ENCODE data around the gene PLEKHA7. TPM values are rescaled to one million over a fixed set of nuclear protein-coding genes. Genes with fewer than 3 reads are reported as not detected.
A peak's percentile ranks its signal among the peaks of the same experiment; 100 is the strongest.

The PLEKHA7 gene
- total RNA-seq, 1 experiment from 2014 or later = 13.0 TPM

GRCh38 chr11:16942342-16942741 lies 71.9 kb downstream of the PLEKHA7 start:
- no peak overlapping the region for H3K4me3 Mint-ChIP-seq
- no peaks in the 10 kb centered on the region for H3K36me3 Mint-ChIP-seq
- CTCF ChIA-PET = interaction anchor here (2.6 kb wide), 1 partner anchor 121 kb away, joined by 10 read pairs; no protein-coding TSS in a partner anchor
- ATAC-seq (no peak), DNase-seq (ENCODE audit: low spot score) (no peak)
- H3K4me1 Mint-ChIP-seq = peaks cover 12% of the 10 kb centered on the region
- no peak for TF ChIP-seq USF1 (CRISPR knock-in tag; IDR thresholded peaks at IDR 0.05)
- no peak for TF ChIP-seq ATF6 (CRISPR knock-in tag; IDR thresholded peaks at IDR 0.05)
- no peak for TF ChIP-seq MAX (CRISPR knock-in tag; IDR thresholded peaks at IDR 0.05)
- no peak for TF ChIP-seq USF2 (CRISPR knock-in tag; IDR thresholded peaks at IDR 0.05)
- TF ChIP-seq OVOL2 (CRISPR knock-in tag; IDR thresholded peaks at IDR 0.05; ENCODE audit: borderline replicate concordance) = no peak
- no peak for TF ChIP-seq MXD4 (CRISPR knock-in tag; IDR thresholded peaks at IDR 0.05; ENCODE audit: borderline replicate concordance)
- TF ChIP-seq ZNF425 (CRISPR knock-in tag; conservative IDR thresholded peaks at IDR 0.05) = no peak
- peak overlapping the region; percentile 71; the same call in 1 of the 2 replicates for H3K27ac Mint-ChIP-seq
- POLR2A ChIA-PET = no interaction called here
- H3K27me3 Mint-ChIP-seq (ENCODE audit: low read depth) = no peaks in the 10 kb centered on the region
- H3K9me3 Mint-ChIP-seq = no peaks in the 10 kb centered on the region

GRCh38 chr11:16941935-16942334 lies 72.3 kb downstream of the PLEKHA7 start:
- no peak for ATAC-seq
- DNase-seq (ENCODE audit: low spot score) = no peak
- POLR2A ChIA-PET = no interaction called here
- no peak overlapping the region for H3K27ac Mint-ChIP-seq
- no peak overlapping the region for H3K4me3 Mint-ChIP-seq
- no peaks in the 10 kb centered on the region for H3K36me3 Mint-ChIP-seq
- H3K9me3 Mint-ChIP-seq = no peaks in the 10 kb centered on the region
- no peaks in the 10 kb centered on the region for H3K27me3 Mint-ChIP-seq (ENCODE audit: low read depth)
- CTCF ChIA-PET = interaction anchor here (2.6 kb wide), 1 partner anchor 122 kb away, joined by 10 read pairs; no protein-coding TSS in a partner anchor
- no peak for TF ChIP-seq SMAD3 (CRISPR knock-in tag; IDR thresholded peaks at IDR 0.05; ENCODE audit: borderline replicate concordance)
- TF ChIP-seq ATF6 (CRISPR knock-in tag; IDR thresholded peaks at IDR 0.05) = no peak
- no peak for TF ChIP-seq ZNF532 (CRISPR knock-in tag; IDR thresholded peaks at IDR 0.05; ENCODE audit: borderline replicate concordance)
- no peak for TF ChIP-seq ATF1 (CRISPR knock-in tag; IDR thresholded peaks at IDR 0.05)
- no peak for TF ChIP-seq E2F5 (CRISPR knock-in tag; IDR thresholded peaks at IDR 0.05)
- 0 out of 2 replicates have a peak, but pooled peaks have one; percentile 10 for TF ChIP-seq GTF2I (CRISPR knock-in tag; conservative IDR thresholded peaks at IDR 0.05)
- peaks cover 10% of the 10 kb centered on the region for H3K4me1 Mint-ChIP-seq

Measured in WTC11 (cell line).